SKM-1 (cell line): ENCODE data around the gene BMP2K.

Source experiments
- DNase-seq: peaks from one replicate; lab custom pipeline; 2025; ENCODE audit not compliant: unreplicated experiment; lab: John Stamatoyannopoulos, UW

The BMP2K gene

GRCh38 chr4:78763763-78764387, 12.3 kb upstream of the BMP2K start:
- DNase-seq = no peak

- DNase-seq = no peak
Measured at GRCh38 chr4:78764498-78764961, 11.6 kb upstream of the BMP2K start.

GRCh38 chr4:78765432-78766006, 10.6 kb upstream of the BMP2K start:
- no peak for DNase-seq

GRCh38 chr4:78766026-78766425, 10.1 kb upstream of the BMP2K start:
- DNase-seq = no peak

- DNase-seq = no peak
Measured at GRCh38 chr4:78766650-78767049, 9.5 kb upstream of the BMP2K start.

GRCh38 chr4:78767350-78767749, 8.8 kb upstream of the BMP2K start:
- no peak for DNase-seq

- DNase-seq = no peak
Measured at GRCh38 chr4:78768452-78769180, 7.5 kb upstream of the BMP2K start.

GRCh38 chr4:78770091-78770642, 6.0 kb upstream of the BMP2K start:
- DNase-seq = no peak

GRCh38 chr4:78772526-78773091, 3.5 kb upstream of the BMP2K start:
- no peak for DNase-seq

- DNase-seq = no peak
Measured at GRCh38 chr4:78774417-78774816, 1.7 kb upstream of the BMP2K start.

- DNase-seq = peak; percentile 63
Measured at GRCh38 chr4:78775303-78776078, 659 bp upstream of the BMP2K start.

GRCh38 chr4:78776729-78777575, 802 bp downstream of the BMP2K start:
- peak; percentile 23 for DNase-seq

- DNase-seq = no peak
Measured at GRCh38 chr4:78777576-78777940, 1.4 kb downstream of the BMP2K start.

GRCh38 chr4:78778530-78778929, 2.4 kb downstream of the BMP2K start:
- no peak for DNase-seq

GRCh38 chr4:78779280-78779679, 3.1 kb downstream of the BMP2K start:
- DNase-seq = no peak

- no peak for DNase-seq
Measured at GRCh38 chr4:78780093-78780492, 3.9 kb downstream of the BMP2K start.

- DNase-seq = no peak
Measured at GRCh38 chr4:78781139-78781538, 5.0 kb downstream of the BMP2K start.

- peak; percentile 49 for DNase-seq
Measured at GRCh38 chr4:78781924-78782323, 5.8 kb downstream of the BMP2K start.

GRCh38 chr4:78784236-78784865, 8.2 kb downstream of the BMP2K start:
- DNase-seq = no peak
